GM21360 (cell line): ENCODE data around the gene TLR2.
A peak's percentile ranks its signal among the peaks of the same experiment; 100 is the strongest.

ENCODE experiments used
- ATAC-seq: cut with Tn5 transposase; IDR thresholded peaks from one replicate; pipeline ENCODE4 v1.9.1; 2021; ENCODE audit warnings: mild to moderate bottlenecking, moderate library complexity; ENCODE audit not compliant: unreplicated experiment

The TLR2 gene

DNA sequence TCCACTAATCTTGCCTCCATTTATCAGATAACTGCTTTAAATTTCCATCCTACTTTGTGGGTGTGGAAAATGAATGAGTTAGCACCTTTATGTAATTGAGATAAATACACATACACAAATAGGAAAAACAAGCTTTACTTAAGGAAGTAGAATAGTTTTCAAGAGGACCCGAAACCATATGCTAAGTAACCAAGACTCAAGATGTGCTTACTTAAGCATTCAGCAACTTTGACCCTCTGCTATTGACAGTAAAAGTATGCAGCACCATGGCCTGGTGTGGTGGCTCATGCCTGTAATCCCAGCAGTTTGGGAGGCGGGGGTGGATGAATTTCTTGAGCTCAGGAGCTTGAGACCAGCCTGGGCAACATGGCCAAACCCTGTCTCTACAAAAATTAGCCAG, 45.8 kb downstream of the TLR2 start:
- no peak for ATAC-seq

DNA sequence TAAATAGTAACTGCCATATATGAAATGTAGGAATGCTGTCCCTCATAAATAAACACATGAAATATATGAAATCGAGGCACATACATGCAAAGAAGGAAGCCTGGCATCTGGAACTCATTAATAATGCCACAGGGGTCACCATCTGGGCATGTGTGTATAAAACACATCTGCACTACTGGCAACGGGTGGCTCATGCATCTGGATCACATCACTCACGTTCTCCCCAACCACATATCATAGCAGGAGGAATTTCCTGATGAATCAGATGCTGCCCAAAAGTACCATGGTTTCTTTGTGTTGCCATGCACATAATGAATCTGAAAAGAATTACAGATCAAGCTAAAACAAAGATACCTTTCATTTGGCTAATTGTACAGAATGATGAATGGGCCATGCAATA, 47.2 kb downstream of the TLR2 start:
- no peak for ATAC-seq

DNA sequence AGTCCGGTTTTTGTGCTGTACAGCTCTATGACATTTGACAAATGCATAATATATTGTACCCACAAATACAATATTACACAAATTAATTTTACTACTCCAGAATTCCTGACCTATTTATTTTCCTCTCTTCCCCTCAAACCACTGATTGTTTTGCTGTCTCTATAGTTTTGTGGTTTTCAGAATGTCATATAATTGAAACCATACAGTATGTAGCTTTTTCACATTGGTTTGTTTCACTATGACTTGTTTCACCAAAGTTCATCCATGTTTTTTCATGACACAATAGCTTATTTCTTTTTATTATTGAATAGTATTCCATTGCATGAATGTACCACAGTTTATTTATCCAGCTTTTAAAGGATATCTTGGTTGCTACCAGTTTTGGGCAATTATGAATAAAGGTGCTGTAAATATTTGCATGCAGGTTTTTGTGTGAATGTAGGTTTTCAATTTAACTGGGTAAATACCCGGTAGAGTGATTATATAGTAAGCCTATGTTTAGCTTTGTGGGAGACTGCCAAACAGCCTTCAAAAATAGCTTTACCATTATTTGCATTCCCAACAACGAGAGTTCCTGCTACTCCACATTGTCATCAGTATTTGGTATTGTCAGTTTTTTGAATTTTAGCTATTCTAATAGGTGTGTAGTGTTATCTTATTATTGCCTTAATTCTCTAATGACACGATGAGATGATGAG, 49.8 kb downstream of the TLR2 start:
- peak; percentile 72 for ATAC-seq

DNA sequence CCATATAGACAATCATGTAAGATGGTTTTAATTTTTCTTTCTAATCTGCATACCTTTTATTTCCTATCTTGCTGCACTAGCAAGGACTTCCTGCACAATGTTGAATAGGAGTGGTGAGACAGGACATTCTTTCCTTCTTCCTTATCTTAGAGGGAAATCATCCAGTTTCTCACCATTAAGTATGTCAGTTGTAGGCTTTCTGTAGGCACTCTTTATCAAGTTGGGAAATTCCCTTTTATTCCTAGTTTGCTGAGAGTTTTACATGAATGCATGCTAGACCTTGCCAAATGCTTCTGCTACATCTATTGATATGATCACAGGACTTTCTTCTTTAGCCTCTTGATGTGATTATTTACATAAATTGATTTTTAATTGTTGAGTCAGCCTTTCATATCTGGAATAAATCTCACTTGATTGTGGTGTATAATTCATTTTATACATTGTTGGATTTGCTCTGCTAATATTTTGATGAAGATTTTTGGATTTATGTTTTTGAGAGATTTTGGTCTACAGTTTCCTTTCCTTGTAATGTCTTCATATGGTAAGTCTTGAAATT, 51.9 kb downstream of the TLR2 start:
- no peak for ATAC-seq

DNA sequence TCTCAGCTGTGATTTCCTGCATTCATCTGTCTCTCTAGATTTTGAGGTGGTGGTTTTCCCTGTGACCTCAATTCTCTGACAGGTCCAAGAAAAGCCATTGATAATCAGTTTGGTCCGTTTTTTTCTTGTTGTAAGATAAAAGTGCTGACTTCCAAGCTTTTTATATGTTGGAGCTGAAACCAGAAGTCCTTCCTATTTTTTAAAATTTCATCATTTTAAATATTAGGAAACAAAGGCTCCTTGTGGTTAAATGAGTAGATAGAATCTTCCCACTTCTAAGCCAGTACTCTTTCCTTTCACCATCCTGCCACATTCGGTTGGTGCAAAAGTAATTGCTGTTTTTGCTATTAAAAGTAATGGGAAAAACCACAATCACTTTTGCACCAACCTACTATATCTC, 57.5 kb downstream of the TLR2 start:
- no peak for ATAC-seq

DNA sequence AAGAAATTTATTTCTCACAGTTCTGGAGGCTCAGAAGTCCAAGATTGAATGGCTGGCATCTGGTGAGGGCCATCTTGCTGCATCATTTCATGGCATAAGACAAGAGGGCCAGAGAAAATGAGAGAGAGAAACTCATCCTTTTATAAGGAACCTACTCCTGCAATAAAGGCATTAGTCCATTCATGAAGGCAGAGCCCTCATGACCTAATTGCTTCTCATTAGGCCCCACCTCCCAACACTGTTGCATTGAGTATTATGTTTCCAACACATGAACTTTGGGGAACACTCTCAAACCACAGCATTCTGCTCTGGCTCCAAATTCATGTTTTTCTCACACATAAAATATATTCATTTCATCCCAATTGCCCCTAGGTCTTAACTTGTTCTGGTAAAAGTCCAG, 61.6 kb downstream of the TLR2 start:
- no peak for ATAC-seq

DNA sequence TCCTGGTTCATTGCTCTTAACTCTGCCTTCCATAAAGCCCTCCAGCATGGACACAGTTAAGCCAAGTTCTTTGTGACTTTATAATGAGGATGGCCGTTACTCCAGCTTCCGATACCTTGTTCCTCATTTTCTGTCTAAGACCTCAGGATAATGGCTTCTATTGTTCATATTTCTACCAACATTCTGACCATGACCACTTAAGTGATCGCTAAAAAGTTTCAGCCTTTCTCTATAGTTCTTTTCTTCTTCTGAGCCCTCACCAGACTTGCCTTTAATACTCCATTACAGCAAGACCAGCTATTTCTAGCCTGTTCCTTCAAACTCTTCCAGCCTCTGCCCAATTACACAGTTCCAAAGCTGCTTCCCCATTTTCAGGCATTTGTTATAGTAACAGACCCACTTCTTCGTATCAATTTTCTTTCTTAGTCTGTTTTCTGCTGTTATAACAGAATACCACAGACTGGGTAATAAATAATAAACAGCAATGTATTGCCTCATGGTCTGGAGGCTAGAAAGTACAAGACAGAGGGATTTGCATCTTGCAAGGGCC, 63.4 kb downstream of the TLR2 start:
- no peak for ATAC-seq

DNA sequence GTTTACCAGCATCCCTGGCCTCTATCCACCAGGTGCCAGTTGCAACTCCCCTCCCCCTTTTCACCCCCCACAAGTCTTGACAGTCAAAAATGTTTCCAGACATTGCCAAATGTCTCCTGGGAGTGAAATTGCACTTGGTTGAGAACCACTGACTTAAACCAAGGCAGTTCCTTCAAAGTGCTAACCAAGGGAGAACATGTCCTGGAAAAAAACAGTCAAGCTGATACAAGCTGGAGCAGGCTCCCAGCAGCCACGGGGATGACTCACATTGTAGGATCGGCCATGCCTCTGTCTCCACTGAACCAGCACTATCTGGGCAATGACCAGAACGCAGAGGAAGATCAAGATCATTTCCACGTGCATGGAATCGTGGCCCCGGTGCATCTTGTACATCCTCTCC, 64.3 kb downstream of the TLR2 start:
- ATAC-seq = no peak

DNA sequence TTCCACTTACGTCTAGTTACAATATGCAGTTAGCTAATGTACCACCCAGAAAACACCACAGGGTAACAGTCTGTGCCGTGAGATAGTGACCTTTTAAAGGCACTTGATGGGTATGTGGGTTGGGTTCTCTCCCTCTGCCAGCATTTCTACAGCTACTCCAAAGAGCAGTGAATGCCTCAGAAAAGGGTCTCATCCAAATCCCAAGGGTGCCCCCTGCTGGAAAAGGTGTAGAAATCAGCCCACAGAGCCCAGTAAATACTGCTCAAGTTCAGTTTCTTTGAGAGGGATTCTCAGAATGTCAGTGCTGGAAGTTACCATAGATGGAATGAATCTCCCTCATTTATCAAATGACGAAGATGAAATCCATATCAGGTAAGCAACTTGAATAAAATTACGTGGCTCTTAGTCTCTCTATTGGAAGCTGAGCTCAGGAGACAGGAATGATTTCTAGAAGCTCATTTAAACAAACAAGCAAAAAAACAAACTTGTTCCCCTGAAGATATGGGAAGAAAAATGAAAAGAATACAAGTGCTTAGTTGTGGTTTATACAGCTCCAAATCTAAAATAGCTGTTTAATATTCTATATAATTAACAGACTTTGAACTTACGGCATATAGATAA, 66.2 kb downstream of the TLR2 start:
- ATAC-seq = peak; percentile 85

DNA sequence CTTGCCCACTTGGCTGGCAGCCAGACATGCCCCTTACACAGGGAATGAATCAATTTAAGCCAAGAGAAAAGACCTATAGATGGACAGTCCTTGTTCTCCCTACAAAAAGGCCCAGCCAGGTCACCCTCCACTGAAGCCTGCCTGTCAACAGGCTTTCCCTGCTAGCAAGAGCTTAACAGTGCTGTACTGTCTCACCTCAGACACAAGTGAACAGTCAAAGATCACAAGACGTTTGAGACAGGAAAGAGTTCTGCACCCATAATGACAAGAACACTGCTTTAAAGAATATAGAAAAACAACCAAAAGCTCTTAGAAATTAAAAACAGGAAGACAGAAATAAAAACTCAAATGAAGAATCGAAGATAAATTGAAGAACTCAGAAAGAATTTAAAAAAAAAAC, 71.1 kb downstream of the TLR2 start:
- ATAC-seq = no peak
